CD4-positive, alpha-beta T cell treated with Interleukin-15 for 4 hours (primary cell): ENCODE measurements around the gene APELA.
"Not testable (repeated sequence)": the region's sequence is repeated elsewhere in the genome, so short reads cannot be mapped to it uniquely, and the experiment has no call there.

Experiments used
- DNase-seq: peaks from one replicate; pipeline ENCODE4 v3.0.0-alpha.2; 2020; ENCODE audit warnings: low spot score

The APELA gene

GRCh38 chr4:164926301-164926700 lies 49.3 kb downstream of the APELA start:
- no peak for DNase-seq

- DNase-seq, result not testable (repeated sequence)
Observed at GRCh38 chr4:164927101-164927500, 50.1 kb downstream of the APELA start.

- no peak for DNase-seq
Observed at GRCh38 chr4:164930647-164931046, 53.7 kb downstream of the APELA start.

- no peak for DNase-seq
Observed at GRCh38 chr4:164931551-164932324, 54.8 kb downstream of the APELA start.

- DNase-seq, result no peak
Observed at GRCh38 chr4:164933244-164933643, 56.3 kb downstream of the APELA start.

- DNase-seq, result no peak
Observed at GRCh38 chr4:164935363-164935762, 58.4 kb downstream of the APELA start.

- DNase-seq, result not testable (repeated sequence)
Observed at GRCh38 chr4:164935865-164936606, 59.1 kb downstream of the APELA start.

GRCh38 chr4:164937576-164938270 lies 60.7 kb downstream of the APELA start:
- DNase-seq, result no peak

- no peak for DNase-seq
Observed at GRCh38 chr4:164943192-164943591, 66.2 kb downstream of the APELA start.

GRCh38 chr4:164945146-164945545 lies 68.2 kb downstream of the APELA start:
- DNase-seq, result no peak

- no peak for DNase-seq
Observed at GRCh38 chr4:164946810-164947209, 69.8 kb downstream of the APELA start.
